CD4-positive, alpha-beta T cell (primary cell): ENCODE measurements around the gene SEPTIN11. TPM values are rescaled to one million over a fixed set of nuclear protein-coding genes. Genes with fewer than 3 reads are reported as not detected.

Source experiments
- ATAC-seq: fragments of 200-7000 bp; cut with Tn5 transposase; one replicate; pipeline ENCODE4 v1.10.0; 2022; ENCODE audit warnings: mild to moderate bottlenecking; ENCODE audit not compliant: poor library complexity
- CTCF ChIA-PET: fragments of 350-600 bp; sonication (Branson Sonifier 250); formaldehyde crosslinking; loops from one replicate; lab custom pipeline; 2021; ENCODE audit warnings: antibody characterized with exemption, inconsistent platforms; lab: Charles Lee
- POLR2A ChIA-PET: fragments of 350-600 bp; sonication (Branson Sonifier 250); formaldehyde crosslinking; loops from one replicate; lab custom pipeline; 2021; ENCODE audit warnings: antibody characterized with exemption, inconsistent platforms; lab: Charles Lee
- DNase-seq, 14 experiments: peaks; one replicate each; pipeline ENCODE4 v3.0.0-alpha.2; 2013 to 2020; ENCODE audit warnings: mixed read lengths in 2 of 14
- H3K27ac ChIP-seq, 2 donors: one replicate each; pipeline versions ENCODE4 v1.5.1 to v1.7.0; 2013; ENCODE audit warnings: low read length in 2 of 2, low read depth in 1 of 2, mild to moderate bottlenecking in 1 of 2
- H3K27me3 ChIP-seq, 2 experiments: 1 replicate in 1 of 2; 2 replicates in 1 of 2; pipeline versions ENCODE4 v1.6.1 to v1.7.0; 2013; ENCODE audit warnings: low read length in 2 of 2, control low read depth in 1 of 2, mild to moderate bottlenecking in 1 of 2, moderate library complexity in 1 of 2; ENCODE audit not compliant: insufficient read depth in 2 of 2, control insufficient read depth in 1 of 2
- H3K36me3 ChIP-seq: one replicate; pipeline ENCODE4 v1.6.1; 2013; ENCODE audit warnings: low read length, control low read depth; ENCODE audit not compliant: insufficient read depth
- H3K4me1 ChIP-seq: one replicate; pipeline ENCODE4 v1.6.1; 2013; ENCODE audit warnings: low read length, control low read depth; ENCODE audit not compliant: insufficient read depth
- H3K4me3 ChIP-seq: one replicate; pipeline ENCODE4 v1.5.1; 2013; ENCODE audit warnings: mild to moderate bottlenecking, low read length, moderate library complexity
- H3K9me3 ChIP-seq, 2 experiments: 1 replicate in 1 of 2; 2 replicates in 1 of 2; pipeline versions ENCODE4 v1.6.1 to v1.7.0; 2013; ENCODE audit warnings: low read length in 2 of 2, mild to moderate bottlenecking in 2 of 2, control low read depth in 1 of 2, moderate library complexity in 1 of 2; ENCODE audit not compliant: control insufficient read depth in 1 of 2, insufficient read depth in 1 of 2
- H3K27ac Mint-ChIP-seq: one replicate; pipeline ENCODE4 v1.8.0; 2020; ENCODE audit warnings: mixed read lengths
- H3K27me3 Mint-ChIP-seq: one replicate; pipeline ENCODE4 v1.8.0; 2021; ENCODE audit warnings: mixed read lengths
- H3K36me3 Mint-ChIP-seq: one replicate; pipeline ENCODE4 v1.8.0; 2021; ENCODE audit warnings: low read depth, mixed read lengths
- H3K4me1 Mint-ChIP-seq: one replicate; pipeline ENCODE4 v1.8.0; 2021; ENCODE audit warnings: low read depth, mixed read lengths
- H3K4me3 Mint-ChIP-seq: one replicate; pipeline ENCODE4 v1.8.0; 2020; ENCODE audit warnings: mild to moderate bottlenecking, mixed read lengths
- H3K9me3 Mint-ChIP-seq: one replicate; pipeline ENCODE4 v1.8.0; 2020; ENCODE audit warnings: mixed read lengths
- intact Hi-C, 2 experiments: fragments of 100-400 bp; cut with DNase I in 1 of 2; cut with micrococcal nuclease in 1 of 2; formaldehyde crosslinking; loops; one replicate each; pipeline versions ENCODE4 v1.15.1 to v1.9.0; 2023 to 2025; cut with DNase I, micrococcal nuclease
- total RNA-seq, 174 experiments: library from RNA in 2 of 174; stranded (reverse) in 2 of 174; gene quantifications; one replicate each; pipeline ENCODE4 v1.2.3 and lab custom pipeline; 2021 to 2026
- TF ChIP-seq, protein P1 (sequence below): fragments of 200-600 bp; IDR thresholded peaks from one replicate; pipeline ENCODE4 v1.8.0; 2022; ENCODE audit warnings: antibody characterized with exemption, mild to moderate bottlenecking

The SEPTIN11 gene
- total RNA-seq, 2 experiments from 2014 or later: 8.1 to 9.4 TPM

DNA sequence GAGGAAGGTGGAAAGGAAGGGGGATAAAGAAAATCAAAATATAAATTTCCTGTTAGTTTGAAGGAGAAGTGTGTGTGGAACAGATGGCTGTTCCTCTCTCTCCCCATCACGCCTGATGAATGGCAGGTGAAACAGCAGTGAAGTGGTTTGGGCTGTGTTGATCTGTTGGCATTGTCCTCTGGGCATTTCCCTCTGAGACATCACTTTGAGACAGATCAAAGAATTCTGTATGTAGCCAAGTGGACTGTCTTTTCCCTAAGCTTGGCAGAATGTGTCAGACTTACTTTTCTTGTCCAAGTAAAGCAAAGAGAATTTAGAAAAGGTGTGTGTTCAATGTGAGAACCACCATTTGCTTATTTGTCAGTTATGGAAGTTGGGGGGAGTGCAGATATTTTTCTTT is 47.5 kb downstream of the SEPTIN11 start:
- intact Hi-C loops: no loop called here
- DNase-seq (no peak), ATAC-seq (no peak)
- POLR2A ChIA-PET: interaction anchor here (1.1 kb wide), 1 partner anchor 90 kb away, joined by 3 read pairs; no protein-coding TSS in a partner anchor
- Mint-ChIP-seq H3K27ac (no peak overlapping the region), H3K4me3 (no peak overlapping the region), H3K36me3 (peaks cover 31% of the 10 kb centered on the region), H3K27me3 (no peaks in the 10 kb centered on the region), H3K4me1 (peaks cover 57% of the 10 kb centered on the region), H3K9me3 (no peaks in the 10 kb centered on the region)
- Histone ChIP-seq H3K4me3 (no peak overlapping the region), H3K9me3 (no peaks in the 10 kb centered on the region), H3K27me3 (no peaks in the 10 kb centered on the region), H3K27ac (no peak overlapping the region), H3K36me3 (peaks cover 12% of the 10 kb centered on the region), H3K4me1 (peaks cover 29% of the 10 kb centered on the region)
- CTCF ChIA-PET: no interaction called here
- TF ChIP-seq, protein P1, sequence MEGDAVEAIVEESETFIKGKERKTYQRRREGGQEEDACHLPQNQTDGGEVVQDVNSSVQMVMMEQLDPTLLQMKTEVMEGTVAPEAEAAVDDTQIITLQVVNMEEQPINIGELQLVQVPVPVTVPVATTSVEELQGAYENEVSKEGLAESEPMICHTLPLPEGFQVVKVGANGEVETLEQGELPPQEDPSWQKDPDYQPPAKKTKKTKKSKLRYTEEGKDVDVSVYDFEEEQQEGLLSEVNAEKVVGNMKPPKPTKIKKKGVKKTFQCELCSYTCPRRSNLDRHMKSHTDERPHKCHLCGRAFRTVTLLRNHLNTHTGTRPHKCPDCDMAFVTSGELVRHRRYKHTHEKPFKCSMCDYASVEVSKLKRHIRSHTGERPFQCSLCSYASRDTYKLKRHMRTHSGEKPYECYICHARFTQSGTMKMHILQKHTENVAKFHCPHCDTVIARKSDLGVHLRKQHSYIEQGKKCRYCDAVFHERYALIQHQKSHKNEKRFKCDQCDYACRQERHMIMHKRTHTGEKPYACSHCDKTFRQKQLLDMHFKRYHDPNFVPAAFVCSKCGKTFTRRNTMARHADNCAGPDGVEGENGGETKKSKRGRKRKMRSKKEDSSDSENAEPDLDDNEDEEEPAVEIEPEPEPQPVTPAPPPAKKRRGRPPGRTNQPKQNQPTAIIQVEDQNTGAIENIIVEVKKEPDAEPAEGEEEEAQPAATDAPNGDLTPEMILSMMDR: no peak

DNA sequence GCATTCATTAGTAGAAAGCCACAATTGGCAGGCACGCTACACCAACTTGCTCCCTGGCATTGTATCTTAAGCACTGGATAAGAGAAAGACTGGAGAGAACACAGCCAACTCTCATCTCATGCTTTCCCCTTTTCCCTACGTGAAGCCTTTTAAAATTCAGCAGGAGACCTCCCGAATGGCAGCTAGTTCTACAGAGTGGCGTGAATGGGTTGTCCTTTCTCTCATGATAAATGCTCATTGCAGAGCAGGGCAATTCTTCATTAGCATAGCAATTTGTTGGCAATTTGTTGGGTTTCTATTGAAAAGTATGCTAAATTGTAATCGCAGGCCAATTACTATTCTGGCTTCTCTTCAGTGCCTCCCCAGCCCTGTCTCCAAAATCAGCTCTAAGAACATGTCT is 48.0 kb downstream of the SEPTIN11 start:
- peaks cover 29% of the 10 kb centered on the region for H3K4me1 ChIP-seq
- H3K4me1 Mint-ChIP-seq: peaks cover 57% of the 10 kb centered on the region
- peaks cover 31% of the 10 kb centered on the region for H3K36me3 Mint-ChIP-seq
- intact Hi-C loops: no loop called here
- no peaks in the 10 kb centered on the region for H3K9me3 Mint-ChIP-seq
- no peaks in the 10 kb centered on the region for H3K27me3 ChIP-seq
- no peak overlapping the region for H3K4me3 ChIP-seq
- DNase-seq: no peak
- no peak overlapping the region for H3K27ac Mint-ChIP-seq
- H3K27ac ChIP-seq: no peak overlapping the region
- ChIA-PET CTCF (no interaction called here), POLR2A (no interaction called here)
- H3K36me3 ChIP-seq: peaks cover 12% of the 10 kb centered on the region
- no peak for ATAC-seq
- H3K9me3 ChIP-seq: no peaks in the 10 kb centered on the region
- H3K27me3 Mint-ChIP-seq: no peaks in the 10 kb centered on the region
- TF ChIP-seq, protein P1: no peak
- no peak overlapping the region for H3K4me3 Mint-ChIP-seq

DNA sequence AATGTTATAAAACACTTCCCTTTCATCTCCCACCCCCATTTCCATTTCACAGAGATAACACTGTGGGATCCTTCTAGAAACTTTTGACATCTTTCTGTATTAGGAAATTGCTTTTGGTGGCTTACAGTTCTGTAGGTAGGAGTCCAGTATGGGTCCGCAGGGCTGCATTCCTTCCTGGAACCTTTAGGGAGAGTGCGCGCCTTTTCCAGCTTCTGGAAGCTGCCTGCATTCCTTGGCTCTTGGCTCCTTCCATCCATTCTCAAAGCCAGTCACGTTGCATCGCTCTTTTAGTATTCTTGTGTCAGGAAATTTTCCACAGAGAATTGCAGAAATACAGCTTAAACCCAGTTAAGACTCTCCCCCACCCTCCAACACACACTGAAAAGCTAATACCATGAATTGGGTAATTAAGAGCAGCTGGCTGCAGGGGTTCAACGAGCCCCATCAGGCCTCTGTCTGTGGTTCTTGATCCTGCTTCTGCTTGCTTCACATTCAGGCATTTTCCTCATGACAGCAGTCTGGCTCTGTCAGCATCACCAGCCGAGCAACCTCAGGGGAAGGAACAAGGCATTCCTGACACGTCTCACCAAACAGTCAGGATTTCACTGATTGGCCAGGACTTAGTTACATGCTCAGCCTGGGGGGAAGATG is 48.8 kb downstream of the SEPTIN11 start:
- ATAC-seq: no peak
- CTCF ChIA-PET: no interaction called here
- peaks cover 12% of the 10 kb centered on the region for H3K36me3 ChIP-seq
- no peak for DNase-seq
- H3K4me1 Mint-ChIP-seq: peaks cover 57% of the 10 kb centered on the region
- no peak overlapping the region for H3K4me3 Mint-ChIP-seq
- peaks cover 20% of the 10 kb centered on the region for H3K4me1 ChIP-seq
- H3K27me3 ChIP-seq: no peaks in the 10 kb centered on the region
- no peaks in the 10 kb centered on the region for H3K9me3 Mint-ChIP-seq
- TF ChIP-seq, protein P1: no peak
- H3K27me3 Mint-ChIP-seq: no peaks in the 10 kb centered on the region
- no peak overlapping the region for H3K4me3 ChIP-seq
- peaks cover 31% of the 10 kb centered on the region for H3K36me3 Mint-ChIP-seq
- no peaks in the 10 kb centered on the region for H3K9me3 ChIP-seq
- H3K27ac ChIP-seq: no peak overlapping the region
- intact Hi-C loops: no loop called here
- H3K27ac Mint-ChIP-seq: no peak overlapping the region
- POLR2A ChIA-PET: no interaction called here

Other genes starting within 250 kb of the SEPTIN11 start
- not detected for gene SOWAHB, start 51.6 kb upstream of the SEPTIN11 start, total RNA-seq
- 100 to 1,000 TPM; 385 to 418 TPM for gene CCNI, start 126.2 kb downstream of the SEPTIN11 start, total RNA-seq
- gene CCNG2, start 207.5 kb downstream of the SEPTIN11 start, total RNA-seq: 10 to 100 TPM; 20.6 to 21.3 TPM